AG09309 (cell line): ENCODE measurements around the gene HNRNPUL1.

Source experiments
- DNase-seq: peaks from one replicate; pipeline ENCODE4 v3.0.0-alpha.2; 2010; ENCODE audit warnings: low read depth
- H3K4me3 ChIP-seq: 2 replicates; pipeline ENCODE4 v1.5.1; 2011; ENCODE audit warnings: mild to moderate bottlenecking, low read depth, low read length, moderate library complexity; ENCODE audit not compliant: control insufficient read depth
- CTCF ChIP-seq: IDR thresholded peaks from 2 replicates; pipeline ENCODE4 v1.5.1; 2011; ENCODE audit warnings: mild to moderate bottlenecking, low read depth, low read length, inconsistent platforms; ENCODE audit not compliant: insufficient read depth, control insufficient read depth; ENCODE audit errors: missing control alignments

The HNRNPUL1 gene

GRCh38 chr19:41234512-41235168 lies 29.5 kb upstream of the HNRNPUL1 start:
- TF ChIP-seq CTCF, result no peak
- H3K4me3 ChIP-seq, result no peak overlapping the region
- no peak for DNase-seq

- H3K4me3 ChIP-seq, result no peak overlapping the region
- DNase-seq, result no peak
- TF ChIP-seq CTCF, result no peak
Observed at GRCh38 chr19:41235480-41235879, 28.7 kb upstream of the HNRNPUL1 start.

- no peak for DNase-seq
- no peak overlapping the region for H3K4me3 ChIP-seq
- no peak for TF ChIP-seq CTCF
Observed at GRCh38 chr19:41238244-41238643, 25.9 kb upstream of the HNRNPUL1 start.

GRCh38 chr19:41239363-41239762 lies 24.8 kb upstream of the HNRNPUL1 start:
- H3K4me3 ChIP-seq, result no peak overlapping the region
- DNase-seq, result no peak
- no peak for TF ChIP-seq CTCF

- no peak for TF ChIP-seq CTCF
- no peak overlapping the region for H3K4me3 ChIP-seq
- no peak for DNase-seq
Observed at GRCh38 chr19:41239961-41240574, 24.1 kb upstream of the HNRNPUL1 start.

GRCh38 chr19:41241859-41242258 lies 22.3 kb upstream of the HNRNPUL1 start:
- no peak for DNase-seq
- no peak for TF ChIP-seq CTCF
- no peak overlapping the region for H3K4me3 ChIP-seq
